Pulmonary artery endothelial cell (primary cell): ENCODE data around the gene MAML2. TPM values are rescaled to one million over a fixed set of nuclear protein-coding genes. Genes with fewer than 3 reads are reported as not detected.

Source experiments
- DNase-seq: peaks from one replicate; pipeline ENCODE4 v3.0.0-alpha.2; 2011; ENCODE audit warnings: low read depth, low spot score
- total RNA-seq: library from RNA; depleted of rRNA; stranded (reverse); fragments of >200 nt; gene quantifications from 2 replicates; pipeline ENCODE4 v1.2.3, GENCODE V29; 2014

The MAML2 gene
- total RNA-seq, 1 donor from 2014 or later = 3.5 TPM

DNA sequence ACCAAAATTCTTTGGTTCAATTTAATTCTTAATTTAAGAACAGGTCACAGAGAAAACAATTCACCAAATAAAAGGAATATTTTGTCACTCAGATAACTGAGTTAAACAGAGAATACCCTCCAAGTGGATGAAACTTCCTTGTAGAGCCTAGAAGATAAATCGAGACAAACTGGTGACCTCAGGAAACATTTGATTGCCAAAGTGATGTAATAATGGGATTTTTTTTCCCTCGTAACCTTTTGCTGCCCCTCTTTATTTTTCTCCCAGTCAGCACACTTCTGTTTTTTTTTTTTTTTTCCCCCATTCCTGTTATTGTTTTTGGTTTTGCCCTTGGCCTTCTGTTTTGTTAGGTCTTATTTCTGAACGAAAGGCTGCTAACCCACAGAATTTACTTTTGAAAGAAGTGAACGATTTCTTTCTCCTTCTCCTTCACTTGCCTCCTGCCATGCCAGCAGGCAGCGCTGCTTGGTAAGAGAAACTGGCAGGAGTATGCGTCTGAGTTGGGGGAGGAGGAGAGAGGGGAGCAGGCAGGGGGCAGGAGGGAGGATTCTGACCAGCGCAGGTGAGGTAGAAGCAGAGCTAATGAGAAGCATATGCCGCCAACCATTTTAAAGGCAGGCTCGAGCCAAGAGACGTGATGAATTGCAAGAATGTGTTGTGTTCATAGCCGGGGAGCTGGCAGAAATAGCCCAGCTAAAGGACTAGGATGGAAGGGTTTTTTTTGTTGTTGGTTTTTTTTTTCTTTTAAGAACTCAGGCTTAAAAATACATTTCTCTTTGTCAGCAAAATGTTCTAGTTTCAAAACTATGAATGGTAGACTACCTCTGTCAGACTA is 297.2 kb downstream of the MAML2 start:
- no peak for DNase-seq

- no peak for DNase-seq
Measured at GRCh38 chr11:96044747-96045146, 298.2 kb downstream of the MAML2 start.

DNA sequence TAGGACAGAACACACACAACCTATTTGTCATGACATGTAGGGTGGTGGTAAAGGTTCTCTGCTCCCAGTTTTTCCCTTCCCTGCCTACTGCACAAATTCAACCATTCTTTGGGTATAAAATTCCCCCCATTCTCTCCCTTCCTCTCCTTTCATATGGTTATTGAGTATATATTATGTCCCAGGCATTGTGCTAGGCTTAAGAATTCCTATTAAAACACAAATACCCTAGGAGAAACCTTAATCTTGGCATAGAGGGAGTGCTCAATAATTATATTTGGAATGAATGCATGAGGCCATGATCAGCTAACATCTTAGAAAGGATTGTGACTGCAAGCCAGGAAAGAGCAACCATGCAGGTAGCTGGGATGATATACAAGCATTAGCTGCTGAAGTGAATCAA is 298.7 kb downstream of the MAML2 start:
- DNase-seq = no peak

DNA sequence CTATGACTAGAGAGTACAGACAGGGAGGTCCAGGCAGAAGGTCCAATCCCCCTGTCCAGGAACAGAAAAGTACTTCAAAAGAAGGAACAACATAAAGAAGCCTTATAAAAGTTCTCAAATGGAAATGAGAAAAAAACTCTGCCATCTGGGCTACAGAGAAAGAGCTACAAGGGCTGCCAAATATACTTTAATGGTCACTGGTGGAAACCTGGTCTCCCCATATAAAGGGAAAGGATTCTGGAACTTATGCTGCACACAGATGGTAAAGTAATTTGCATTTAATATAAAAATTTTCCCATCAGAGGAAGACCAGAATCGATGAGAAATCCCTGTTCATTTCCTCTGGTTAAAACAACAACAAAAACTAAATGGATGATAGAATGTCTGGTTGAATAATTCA is 299.7 kb downstream of the MAML2 start:
- no peak for DNase-seq

DNA sequence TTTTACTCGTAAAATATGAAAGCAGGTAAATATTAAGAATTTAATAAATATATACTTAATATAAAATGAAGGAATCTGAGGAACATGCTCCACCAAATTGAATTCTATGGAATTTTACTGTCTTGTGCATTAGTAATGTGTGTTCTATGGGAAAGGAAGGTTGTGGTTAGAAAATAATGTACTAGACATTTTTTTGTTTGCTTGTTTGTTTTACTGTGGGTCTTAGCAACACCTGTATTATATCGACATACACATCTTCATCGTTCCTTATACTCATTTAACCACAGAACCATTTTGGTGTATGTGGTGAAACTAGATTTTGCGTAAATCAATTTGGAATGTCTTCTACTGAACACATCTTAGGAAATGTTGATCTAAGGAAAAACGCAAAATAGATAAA is 304.9 kb downstream of the MAML2 start:
- DNase-seq = no peak

DNA sequence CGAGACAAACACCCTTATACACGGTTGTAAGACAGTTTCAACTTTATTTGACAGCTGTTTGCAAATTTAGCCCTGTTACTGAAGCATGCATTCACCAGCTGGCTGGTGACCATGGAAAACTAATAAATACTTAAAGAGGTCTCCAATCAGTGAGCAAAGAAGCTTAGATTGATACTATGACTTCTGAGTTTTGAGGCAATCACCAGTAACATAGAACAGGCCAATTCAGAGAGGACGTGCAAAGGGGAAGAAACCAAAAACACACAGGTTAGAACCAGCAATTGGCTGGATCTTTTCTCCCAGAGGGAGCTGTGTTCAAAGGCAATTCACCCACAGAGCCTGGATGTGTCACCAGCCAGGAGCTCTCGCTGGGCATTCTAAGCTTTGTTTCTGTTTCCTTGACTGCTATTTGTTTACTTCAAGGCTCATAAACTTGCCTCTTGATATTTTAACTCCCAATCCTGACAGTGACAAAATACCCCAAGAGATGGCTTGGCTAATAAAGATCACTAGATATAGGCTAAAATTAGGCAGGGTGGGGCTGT is 305.5 kb downstream of the MAML2 start:
- no peak for DNase-seq

GRCh38 chr11:96036863-96037262 is 306.1 kb downstream of the MAML2 start:
- DNase-seq = no peak

GRCh38 chr11:96035740-96036078 is 307.3 kb downstream of the MAML2 start:
- DNase-seq = no peak

DNA sequence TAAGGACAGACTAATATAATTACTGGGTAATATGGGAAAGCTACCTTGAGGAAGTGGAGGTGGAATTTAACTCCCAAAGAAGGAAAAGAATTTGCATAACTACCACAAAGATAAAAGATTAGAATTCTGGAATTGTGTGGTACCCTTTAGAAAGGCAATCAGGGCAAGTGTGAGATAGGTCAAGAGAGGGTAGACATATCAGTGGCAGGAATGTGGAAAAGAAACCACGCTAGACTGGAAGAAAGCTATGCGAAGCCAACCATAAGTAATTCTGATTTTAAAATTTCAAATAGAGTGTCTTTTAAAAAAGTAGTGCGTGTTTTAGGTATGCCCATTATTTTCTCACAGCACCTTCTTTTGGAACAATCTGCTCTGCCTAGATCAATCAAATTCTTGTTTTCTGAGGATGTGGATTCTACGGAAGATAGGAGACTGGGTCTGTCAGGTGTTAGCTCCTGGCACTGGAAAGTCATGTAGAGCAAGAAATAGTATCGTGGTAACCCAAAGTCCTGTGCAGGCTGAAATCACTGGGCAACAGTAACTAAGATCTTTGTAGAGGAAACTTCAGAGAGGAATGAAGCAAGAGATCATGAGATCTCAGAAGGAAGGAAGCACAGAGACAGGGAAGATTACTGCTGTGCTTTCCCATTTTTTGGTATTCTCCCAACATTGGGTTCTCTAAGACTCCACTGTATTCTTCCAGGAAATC is 307.8 kb downstream of the MAML2 start:
- no peak for DNase-seq

DNA sequence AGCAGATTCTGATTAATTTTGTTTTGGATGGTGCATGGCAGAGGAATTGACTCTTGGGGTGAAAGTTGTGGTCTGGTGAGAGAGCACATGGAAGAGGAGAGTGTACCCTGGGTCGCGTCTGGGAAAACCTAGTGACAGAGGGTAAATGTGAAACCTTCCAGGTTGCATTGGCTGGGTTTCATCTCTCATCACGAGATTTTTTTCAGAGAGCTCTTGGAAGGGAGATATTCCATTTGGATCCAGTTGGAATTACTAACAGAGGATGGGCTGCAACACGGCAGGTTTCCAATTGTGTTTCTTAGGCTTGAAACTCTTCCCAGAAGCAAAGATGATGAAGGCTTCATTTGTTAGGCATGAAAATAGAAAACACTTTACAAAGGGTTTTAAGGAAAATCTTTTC is 309.4 kb downstream of the MAML2 start:
- no peak for DNase-seq

DNA sequence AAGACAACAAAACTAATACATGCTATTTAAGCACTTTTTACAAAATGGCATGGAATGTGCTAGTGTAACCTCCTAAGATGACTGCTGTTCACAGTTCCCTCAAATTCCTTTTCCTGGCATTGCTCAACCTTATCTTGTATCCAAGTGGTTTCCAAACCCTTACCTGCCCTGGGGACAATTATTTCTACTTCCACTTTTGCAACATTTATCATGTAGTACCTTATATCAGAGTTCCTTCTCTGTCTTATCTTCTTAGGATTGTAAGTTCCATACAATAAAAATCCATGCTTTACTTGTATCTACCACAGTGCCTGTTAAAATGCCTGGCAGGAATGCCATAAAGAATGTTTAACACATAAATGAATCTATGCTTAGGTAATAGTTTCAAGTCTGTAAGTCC is 309.9 kb downstream of the MAML2 start:
- no peak for DNase-seq

GRCh38 chr11:96028746-96029145 is 314.2 kb downstream of the MAML2 start:
- no peak for DNase-seq

DNA sequence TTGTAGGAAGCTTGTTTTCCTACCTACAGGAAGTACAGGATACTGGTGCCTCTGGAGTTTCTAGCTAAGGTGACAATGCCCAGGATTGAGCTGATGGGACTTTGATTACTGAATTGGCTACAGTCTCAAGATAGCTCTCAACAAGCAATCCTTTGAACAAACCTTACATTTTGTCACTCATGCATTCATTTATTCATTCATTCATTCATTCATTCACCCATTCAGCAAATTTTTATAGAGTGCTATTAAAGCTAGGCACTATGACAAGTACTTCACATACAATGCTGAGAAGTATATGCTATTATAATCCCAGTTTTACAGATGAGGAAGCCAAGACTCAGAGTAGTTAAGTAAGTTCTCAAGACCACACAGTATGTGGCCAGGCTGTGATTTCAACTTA is 316.0 kb downstream of the MAML2 start:
- DNase-seq = no peak

DNA sequence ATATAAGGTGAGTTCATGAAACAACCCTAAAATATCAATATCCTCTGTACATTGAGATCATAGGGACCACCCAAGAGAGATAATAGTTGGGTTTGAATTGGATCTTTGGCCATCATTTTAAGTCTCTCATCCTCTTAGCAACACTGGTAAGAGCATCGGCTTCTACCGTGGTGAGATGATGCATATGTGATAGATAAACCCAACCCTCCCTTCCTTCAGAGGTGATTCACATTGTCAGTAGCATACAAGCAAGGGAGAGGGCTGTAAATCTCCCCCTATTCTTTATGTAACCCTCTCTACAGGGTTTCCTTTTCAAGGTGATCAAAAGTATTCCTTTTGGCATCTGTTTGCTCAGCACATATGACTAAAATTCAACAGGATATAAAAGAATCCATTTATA is 316.7 kb downstream of the MAML2 start:
- DNase-seq = no peak

DNA sequence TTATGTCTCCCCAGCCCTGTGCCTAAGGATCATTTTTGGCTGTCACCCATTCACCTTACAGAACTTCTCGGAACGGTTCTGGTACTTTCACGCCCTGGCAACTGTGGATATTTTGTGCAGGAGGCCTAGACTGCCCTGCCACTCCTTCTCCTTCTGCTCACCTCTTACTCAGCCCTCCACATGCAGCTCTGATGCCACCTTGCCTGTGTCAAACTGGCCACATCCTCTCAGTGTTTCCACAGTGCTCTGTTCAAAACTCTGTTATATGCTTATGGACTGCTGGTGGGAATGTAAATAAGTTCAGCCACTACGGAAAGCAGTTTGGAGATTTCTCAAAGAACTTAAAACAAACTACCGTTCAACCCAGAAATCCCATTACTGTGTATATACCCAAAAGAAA is 318.3 kb downstream of the MAML2 start:
- DNase-seq = no peak

GRCh38 chr11:96023275-96023674 is 319.7 kb downstream of the MAML2 start:
- DNase-seq = no peak

GRCh38 chr11:96021901-96022650 is 320.9 kb downstream of the MAML2 start:
- no peak for DNase-seq

DNA sequence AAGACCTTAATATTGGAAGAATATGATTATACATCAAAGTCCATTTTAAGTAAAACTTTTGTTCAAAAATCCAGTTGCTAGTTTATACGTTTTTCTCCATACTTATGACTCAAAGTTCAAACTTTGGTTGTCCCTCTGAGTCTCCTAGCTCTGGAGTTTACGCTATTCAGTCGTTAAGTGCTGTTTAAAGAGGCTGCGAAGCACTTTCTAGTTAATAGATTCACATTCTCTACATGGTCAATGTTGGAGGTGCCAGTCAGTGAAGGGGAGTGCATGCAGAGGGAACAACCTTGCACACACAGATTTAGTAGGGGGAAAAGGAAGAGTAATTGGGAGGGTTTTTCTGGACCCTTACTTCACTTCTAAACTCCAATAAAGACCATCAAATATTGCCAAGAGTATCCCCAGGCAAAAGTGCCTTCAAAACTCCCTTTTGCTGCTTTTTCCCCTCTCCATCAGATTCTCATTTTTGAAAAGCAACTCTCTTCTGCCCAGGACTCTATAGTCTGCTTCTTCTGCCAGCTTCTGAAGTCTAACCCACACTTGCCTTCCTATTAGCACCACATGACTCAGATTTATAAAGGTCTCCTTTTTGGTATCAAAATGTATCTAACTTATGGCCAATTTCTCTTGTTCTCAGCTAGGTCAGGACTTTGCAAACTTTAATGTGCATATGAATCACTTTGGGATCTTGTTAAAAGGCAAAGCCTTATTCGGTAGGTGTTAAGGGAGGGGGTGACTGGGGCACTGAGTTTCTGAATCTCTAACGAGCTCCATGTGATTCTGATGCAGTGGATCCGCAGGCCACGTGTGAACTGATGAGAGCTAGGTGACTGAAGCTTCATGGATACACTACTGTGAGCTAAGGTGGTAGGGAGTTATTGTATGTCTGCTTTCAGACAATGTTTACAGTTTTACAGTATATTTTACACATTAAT is 322.9 kb downstream of the MAML2 start:
- no peak for DNase-seq

GRCh38 chr11:96019281-96019680 is 323.7 kb downstream of the MAML2 start:
- no peak for DNase-seq

DNA sequence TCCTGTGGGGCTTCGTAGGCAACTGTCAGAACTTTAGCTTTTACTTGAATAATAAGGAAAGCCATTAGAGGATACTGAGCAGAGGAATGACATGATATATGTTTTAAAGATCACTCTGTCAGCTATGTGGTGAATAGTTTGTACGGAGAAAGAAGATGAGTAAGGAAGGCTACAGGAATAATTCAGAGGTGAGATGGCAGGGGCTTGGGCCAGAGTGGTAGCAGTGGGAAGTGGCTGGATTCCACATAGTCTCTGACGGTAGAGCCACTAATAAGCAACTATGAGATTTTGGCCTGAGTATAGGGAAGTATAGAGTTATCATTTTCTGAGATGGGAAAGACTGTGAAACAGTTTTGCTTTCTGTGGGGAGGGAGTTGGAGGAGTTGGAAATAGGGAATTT is 325.1 kb downstream of the MAML2 start:
- no peak for DNase-seq

DNA sequence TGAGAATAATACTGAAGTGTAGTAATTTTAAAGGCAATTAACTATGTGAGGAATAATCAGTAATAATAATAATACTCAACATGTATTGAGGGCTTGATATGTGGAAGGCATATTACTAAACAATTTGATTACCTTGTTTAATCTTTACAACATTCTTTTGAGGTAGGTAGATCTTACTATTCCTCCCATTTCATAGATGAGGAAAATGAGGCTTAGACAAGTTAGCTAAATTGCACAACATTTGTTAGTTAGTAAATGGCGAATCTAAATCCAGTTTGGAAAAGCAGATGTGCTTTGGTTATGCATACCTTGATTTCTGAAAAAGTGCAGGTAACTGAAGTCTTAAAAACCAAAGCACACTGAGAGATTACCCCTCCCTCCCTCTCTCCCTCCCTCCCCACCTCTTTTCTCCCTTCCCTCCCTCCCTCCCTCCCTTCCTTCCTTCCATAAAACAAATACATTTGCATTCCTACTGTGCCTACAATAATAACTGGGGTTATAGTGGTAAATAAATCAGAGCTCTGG is 326.0 kb downstream of the MAML2 start:
- DNase-seq = no peak
